SH-SY5Y (cell line): ENCODE data around the gene MOV10L1.

ENCODE experiments used
- GATA2 ChIP-seq: IDR thresholded peaks from 2 replicates; pipeline ENCODE4 v1.6.1; 2011; ENCODE audit warnings: mild to moderate bottlenecking, low read depth, low read length
- GATA3 ChIP-seq: IDR thresholded peaks from 2 replicates; pipeline ENCODE4 v1.6.1; 2011; ENCODE audit warnings: low read depth, mild to moderate bottlenecking, low read length, moderate library complexity

GRCh38 chr22:50063589-50064393 is 26.0 kb upstream of the MOV10L1 start:
- TF ChIP-seq GATA2 (no peak), GATA3 (no peak)
